ENCODE measurements around the gene ASRGL1.
"Not testable (repeated sequence)": the region's sequence is repeated elsewhere in the genome, so short reads cannot be mapped to it uniquely, and the experiment has no call there.

The ASRGL1 gene

GRCh38 chr11:62326719-62327118, 10.5 kb upstream of the ASRGL1 start:
- not testable (repeated sequence) for H3K9ac ChIP-seq (ENCODE audit: low read length in 2 of 2); H3K27ac ChIP-seq (ENCODE audit: low read length); H3K36me3 ChIP-seq (ENCODE audit: control insufficient read depth in 2 of 2, insufficient read depth in 2 of 2, low read length in 2 of 2); H3K4me3 ChIP-seq (ENCODE audit: low read length in 2 of 2); H3K9me3 ChIP-seq (ENCODE audit: control insufficient read depth in 2 of 2, low read length in 2 of 2); H3K27me3 ChIP-seq (ENCODE audit: control insufficient read depth in 1 of 2, insufficient read depth in 2 of 2, low read length in 2 of 2); H3K4me1 ChIP-seq (ENCODE audit: control insufficient read depth, insufficient read depth, low read length)

GRCh38 chr11:62327541-62327940, 9.7 kb upstream of the ASRGL1 start:
- H3K27ac ChIP-seq (ENCODE audit: low read length); H3K27me3 ChIP-seq (ENCODE audit: control insufficient read depth in 1 of 2, insufficient read depth in 2 of 2, low read length in 2 of 2); H3K4me1 ChIP-seq (ENCODE audit: control insufficient read depth, insufficient read depth, low read length); H3K9ac ChIP-seq (ENCODE audit: low read length in 2 of 2); H3K9me3 ChIP-seq (ENCODE audit: control insufficient read depth in 2 of 2, low read length in 2 of 2); H3K4me3 ChIP-seq (ENCODE audit: low read length in 2 of 2); H3K36me3 ChIP-seq (ENCODE audit: control insufficient read depth in 2 of 2, insufficient read depth in 2 of 2, low read length in 2 of 2): not testable (repeated sequence)

- H3K27ac ChIP-seq (ENCODE audit: low read length); H3K9ac ChIP-seq (ENCODE audit: low read length in 2 of 2); H3K9me3 ChIP-seq (ENCODE audit: control insufficient read depth in 2 of 2, low read length in 2 of 2); H3K27me3 ChIP-seq (ENCODE audit: control insufficient read depth in 1 of 2, insufficient read depth in 2 of 2, low read length in 2 of 2); H3K4me1 ChIP-seq (ENCODE audit: control insufficient read depth, insufficient read depth, low read length); H3K36me3 ChIP-seq (ENCODE audit: control insufficient read depth in 2 of 2, insufficient read depth in 2 of 2, low read length in 2 of 2); H3K4me3 ChIP-seq (ENCODE audit: low read length in 2 of 2): not testable (repeated sequence)
Measured at GRCh38 chr11:62331264-62331663, 6.0 kb upstream of the ASRGL1 start.

GRCh38 chr11:62333768-62334167, 3.5 kb upstream of the ASRGL1 start:
- Histone ChIP-seq H3K9ac (ENCODE audit: low read length in 2 of 2) (no peak overlapping the region), H3K27me3 (ENCODE audit: control insufficient read depth in 1 of 2, insufficient read depth in 2 of 2, low read length in 2 of 2) (no peaks in the 10 kb centered on the region), H3K27ac (ENCODE audit: low read length) (no peak overlapping the region), H3K4me1 (ENCODE audit: control insufficient read depth, insufficient read depth, low read length) (peaks cover 8% of the 10 kb centered on the region), H3K4me3 (ENCODE audit: low read length in 2 of 2) (no peak overlapping the region), H3K9me3 (ENCODE audit: control insufficient read depth in 2 of 2, low read length in 2 of 2) (no peaks in the 10 kb centered on the region), H3K36me3 (ENCODE audit: control insufficient read depth in 2 of 2, insufficient read depth in 2 of 2, low read length in 2 of 2) (no peaks in the 10 kb centered on the region)

GRCh38 chr11:62336949-62337302, 322 bp upstream of the ASRGL1 start:
- H3K36me3 ChIP-seq (ENCODE audit: control insufficient read depth in 2 of 2, insufficient read depth in 2 of 2, low read length in 2 of 2); H3K27me3 ChIP-seq (ENCODE audit: control insufficient read depth in 1 of 2, insufficient read depth in 2 of 2, low read length in 2 of 2); H3K4me1 ChIP-seq (ENCODE audit: control insufficient read depth, insufficient read depth, low read length); H3K27ac ChIP-seq (ENCODE audit: low read length); H3K9me3 ChIP-seq (ENCODE audit: control insufficient read depth in 2 of 2, low read length in 2 of 2): not testable (repeated sequence)
- Histone ChIP-seq H3K9ac (ENCODE audit: low read length in 2 of 2) (peak overlapping the region in 1 of 2 donors; percentile 51), H3K4me3 (ENCODE audit: low read length in 2 of 2) (peak overlapping the region; percentile 64 to 82)

- H3K4me1 ChIP-seq (ENCODE audit: control insufficient read depth, insufficient read depth, low read length), result peaks cover 8% of the 10 kb centered on the region
- no peaks in the 10 kb centered on the region for H3K27me3 ChIP-seq (ENCODE audit: control insufficient read depth in 1 of 2, insufficient read depth in 2 of 2, low read length in 2 of 2)
- no peak overlapping the region for H3K27ac ChIP-seq (ENCODE audit: low read length)
- peak overlapping the region; percentile 64 to 82 for H3K4me3 ChIP-seq (ENCODE audit: low read length in 2 of 2)
- H3K9me3 ChIP-seq (ENCODE audit: control insufficient read depth in 2 of 2, low read length in 2 of 2), result no peaks in the 10 kb centered on the region
- H3K9ac ChIP-seq (ENCODE audit: low read length in 2 of 2), result peak overlapping the region; percentile 51 to 60
- no peaks in the 10 kb centered on the region for H3K36me3 ChIP-seq (ENCODE audit: control insufficient read depth in 2 of 2, insufficient read depth in 2 of 2, low read length in 2 of 2)
Measured at GRCh38 chr11:62338218-62338617, 970 bp downstream of the ASRGL1 start.

- no peak overlapping the region for H3K4me3 ChIP-seq (ENCODE audit: low read length in 2 of 2)
- no peaks in the 10 kb centered on the region for H3K36me3 ChIP-seq (ENCODE audit: control insufficient read depth in 2 of 2, insufficient read depth in 2 of 2, low read length in 2 of 2)
- H3K9ac ChIP-seq (ENCODE audit: low read length in 2 of 2), result no peak overlapping the region
- peaks cover 8% of the 10 kb centered on the region for H3K4me1 ChIP-seq (ENCODE audit: control insufficient read depth, insufficient read depth, low read length)
- no peak overlapping the region for H3K27ac ChIP-seq (ENCODE audit: low read length)
- H3K9me3 ChIP-seq (ENCODE audit: control insufficient read depth in 2 of 2, low read length in 2 of 2), result no peaks in the 10 kb centered on the region
- H3K27me3 ChIP-seq (ENCODE audit: control insufficient read depth in 1 of 2, insufficient read depth in 2 of 2, low read length in 2 of 2), result no peaks in the 10 kb centered on the region
Measured at GRCh38 chr11:62340269-62340901, 3.1 kb downstream of the ASRGL1 start.

- no peak overlapping the region for H3K27ac ChIP-seq (ENCODE audit: low read length)
- H3K36me3 ChIP-seq (ENCODE audit: control insufficient read depth in 2 of 2, insufficient read depth in 2 of 2, low read length in 2 of 2), result no peaks in the 10 kb centered on the region
- H3K9me3 ChIP-seq (ENCODE audit: control insufficient read depth in 2 of 2, low read length in 2 of 2), result no peaks in the 10 kb centered on the region
- H3K9ac ChIP-seq (ENCODE audit: low read length in 2 of 2), result no peak overlapping the region
- no peaks in the 10 kb centered on the region for H3K27me3 ChIP-seq (ENCODE audit: control insufficient read depth in 1 of 2, insufficient read depth in 2 of 2, low read length in 2 of 2)
- H3K4me1 ChIP-seq (ENCODE audit: control insufficient read depth, insufficient read depth, low read length), result peaks cover 8% of the 10 kb centered on the region
- no peak overlapping the region for H3K4me3 ChIP-seq (ENCODE audit: low read length in 2 of 2)
Measured at GRCh38 chr11:62341588-62341987, 4.3 kb downstream of the ASRGL1 start.

GRCh38 chr11:62343646-62344190, 6.5 kb downstream of the ASRGL1 start:
- not testable (repeated sequence) for H3K27me3 ChIP-seq (ENCODE audit: control insufficient read depth in 1 of 2, insufficient read depth in 2 of 2, low read length in 2 of 2); H3K27ac ChIP-seq (ENCODE audit: low read length); H3K9me3 ChIP-seq (ENCODE audit: control insufficient read depth in 2 of 2, low read length in 2 of 2)

GRCh38 chr11:62344210-62344609, 7.0 kb downstream of the ASRGL1 start:
- Histone ChIP-seq H3K36me3 (ENCODE audit: control insufficient read depth in 2 of 2, insufficient read depth in 2 of 2, low read length in 2 of 2) (no peaks in the 10 kb centered on the region), H3K9me3 (ENCODE audit: control insufficient read depth in 2 of 2, low read length in 2 of 2) (no peaks in the 10 kb centered on the region), H3K4me1 (ENCODE audit: control insufficient read depth, insufficient read depth, low read length) (no peaks in the 10 kb centered on the region), H3K27ac (ENCODE audit: low read length) (no peak overlapping the region), H3K27me3 (ENCODE audit: control insufficient read depth in 1 of 2, insufficient read depth in 2 of 2, low read length in 2 of 2) (no peaks in the 10 kb centered on the region), H3K4me3 (ENCODE audit: low read length in 2 of 2) (no peak overlapping the region), H3K9ac (ENCODE audit: low read length in 2 of 2) (no peak overlapping the region)

More at GRCh38 chr11:62343646-62344190, 6.5 kb downstream of the ASRGL1 start:
- H3K4me1 ChIP-seq (ENCODE audit: control insufficient read depth, insufficient read depth, low read length); H3K9ac ChIP-seq (ENCODE audit: low read length in 2 of 2); H3K36me3 ChIP-seq (ENCODE audit: control insufficient read depth in 2 of 2, insufficient read depth in 2 of 2, low read length in 2 of 2); H3K4me3 ChIP-seq (ENCODE audit: low read length in 2 of 2): not testable (repeated sequence)

GRCh38 chr11:62345861-62346260, 8.6 kb downstream of the ASRGL1 start:
- Histone ChIP-seq H3K9me3 (ENCODE audit: control insufficient read depth in 2 of 2, low read length in 2 of 2) (no peaks in the 10 kb centered on the region), H3K27ac (ENCODE audit: low read length) (no peak overlapping the region), H3K27me3 (ENCODE audit: control insufficient read depth in 1 of 2, insufficient read depth in 2 of 2, low read length in 2 of 2) (no peaks in the 10 kb centered on the region), H3K36me3 (ENCODE audit: control insufficient read depth in 2 of 2, insufficient read depth in 2 of 2, low read length in 2 of 2) (no peaks in the 10 kb centered on the region), H3K4me1 (ENCODE audit: control insufficient read depth, insufficient read depth, low read length) (no peaks in the 10 kb centered on the region), H3K4me3 (ENCODE audit: low read length in 2 of 2) (no peak overlapping the region), H3K9ac (ENCODE audit: low read length in 2 of 2) (no peak overlapping the region)
